Measurements from ENCODE around the gene SFI1. TPM values are rescaled to one million over a fixed set of nuclear protein-coding genes. Genes with fewer than 3 reads are reported as not detected.

SFI1 gene
- total RNA-seq, 6 donors from 2014 or later, result 21.0 to 166 (median 51.7) TPM

DNA sequence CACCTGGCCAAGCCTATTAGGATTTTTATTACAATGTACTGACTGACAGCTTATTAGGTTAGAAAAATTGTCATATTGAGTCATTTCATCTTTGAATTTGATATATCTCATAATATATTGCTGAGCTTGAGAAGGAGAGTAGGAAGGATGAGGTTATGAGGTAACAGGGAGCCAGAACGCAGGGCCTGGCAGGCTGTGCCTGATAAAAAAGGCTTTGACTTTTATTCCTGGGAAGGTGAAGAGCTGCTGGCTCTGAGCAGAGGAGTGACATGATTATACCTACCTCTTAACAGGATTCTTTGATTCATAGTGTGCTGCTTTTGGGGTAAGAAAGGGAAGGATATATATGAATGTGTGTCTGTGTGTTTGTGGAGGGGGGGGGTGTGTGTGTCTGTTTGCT lies 70.9 kb downstream of the SFI1 start:
- Histone ChIP-seq H3K27ac (no peak overlapping the region), H3K4me3 (no peak overlapping the region), H3K27me3 (no peaks in the 10 kb centered on the region), H3K4me1 (no peaks in the 10 kb centered on the region), H3K9me3 (no peaks in the 10 kb centered on the region), H3K36me3 (peaks cover 0 to 8% (median 0%) of the 10 kb centered on the region in 4 donors)
- WGBS, 2 donors, result 96 to 100% methylated on average over 1 of the region's 1 CpG
- TF ChIP-seq, protein P1, sequence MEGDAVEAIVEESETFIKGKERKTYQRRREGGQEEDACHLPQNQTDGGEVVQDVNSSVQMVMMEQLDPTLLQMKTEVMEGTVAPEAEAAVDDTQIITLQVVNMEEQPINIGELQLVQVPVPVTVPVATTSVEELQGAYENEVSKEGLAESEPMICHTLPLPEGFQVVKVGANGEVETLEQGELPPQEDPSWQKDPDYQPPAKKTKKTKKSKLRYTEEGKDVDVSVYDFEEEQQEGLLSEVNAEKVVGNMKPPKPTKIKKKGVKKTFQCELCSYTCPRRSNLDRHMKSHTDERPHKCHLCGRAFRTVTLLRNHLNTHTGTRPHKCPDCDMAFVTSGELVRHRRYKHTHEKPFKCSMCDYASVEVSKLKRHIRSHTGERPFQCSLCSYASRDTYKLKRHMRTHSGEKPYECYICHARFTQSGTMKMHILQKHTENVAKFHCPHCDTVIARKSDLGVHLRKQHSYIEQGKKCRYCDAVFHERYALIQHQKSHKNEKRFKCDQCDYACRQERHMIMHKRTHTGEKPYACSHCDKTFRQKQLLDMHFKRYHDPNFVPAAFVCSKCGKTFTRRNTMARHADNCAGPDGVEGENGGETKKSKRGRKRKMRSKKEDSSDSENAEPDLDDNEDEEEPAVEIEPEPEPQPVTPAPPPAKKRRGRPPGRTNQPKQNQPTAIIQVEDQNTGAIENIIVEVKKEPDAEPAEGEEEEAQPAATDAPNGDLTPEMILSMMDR (IDR thresholded peaks at IDR 0.05), result no peak
- TF ChIP-seq POLR2AphosphoS5 (IDR thresholded peaks at IDR 0.05) (no peak), EP300 (IDR thresholded peaks at IDR 0.05) (no peak), POLR2A (IDR thresholded peaks at IDR 0.05) (no peak)
- ATAC-seq (ENCODE audit: low FRiP score in 2 of 2) (no peak), DNase-seq (no peak)

DNA sequence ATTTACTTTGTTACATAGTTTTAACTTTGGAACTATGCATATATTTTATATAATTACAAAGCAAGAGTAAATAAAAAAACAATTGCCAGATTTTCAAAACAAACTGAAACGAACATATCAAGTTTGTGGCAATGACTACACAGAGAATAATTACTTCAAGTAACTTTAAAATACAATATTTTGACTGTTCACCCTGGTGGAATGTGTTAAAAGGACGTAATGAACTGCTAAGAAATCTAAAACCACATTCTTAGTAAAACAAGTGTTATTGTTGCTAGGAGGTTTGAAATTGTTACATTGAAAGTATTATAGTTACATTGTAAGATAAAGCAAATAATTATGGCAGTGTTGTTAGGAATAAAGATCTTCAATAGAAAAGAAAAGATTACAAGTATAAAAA lies 71.4 kb downstream of the SFI1 start:
- 84 to 88% methylated on average over 2 of the region's 2 CpGs for WGBS, 2 donors
- no peak overlapping the region for H3K4me3 ChIP-seq

DNA sequence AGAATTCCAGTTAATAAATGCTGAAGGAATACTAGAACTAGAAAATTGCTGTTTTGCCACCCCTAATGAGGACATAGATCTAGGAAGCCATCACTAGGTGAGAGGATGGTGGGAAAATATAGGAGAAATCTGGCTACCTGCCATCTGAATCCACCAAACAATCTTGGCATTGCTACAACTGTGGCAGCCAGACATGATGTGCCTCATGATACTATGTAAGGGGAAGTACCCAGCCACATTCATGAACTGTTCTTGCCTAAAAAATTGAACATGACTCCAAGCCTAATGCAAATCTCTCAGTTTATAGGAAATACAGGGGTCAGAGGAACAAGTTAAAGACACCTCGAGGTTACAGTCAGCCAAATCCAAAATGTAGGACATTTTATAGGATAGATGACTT lies 72.8 kb downstream of the SFI1 start:
- H3K27me3 ChIP-seq, result no peaks in the 10 kb centered on the region
- 90 to 95% methylated on average over 1 of the region's 1 CpG for WGBS, 2 donors
- TF ChIP-seq, protein P1 (IDR thresholded peaks at IDR 0.05), result no peak
- TF ChIP-seq EP300 (IDR thresholded peaks at IDR 0.05), result no peak
- no peak for TF ChIP-seq POLR2AphosphoS5 (IDR thresholded peaks at IDR 0.05)
- TF ChIP-seq POLR2A (IDR thresholded peaks at IDR 0.05), result no peak
- no peak for ATAC-seq (ENCODE audit: low FRiP score in 2 of 2)
- no peak for DNase-seq
- no peaks in the 10 kb centered on the region for H3K4me1 ChIP-seq
- H3K27ac ChIP-seq, result no peak overlapping the region
- no peak overlapping the region for H3K4me3 ChIP-seq
- no peaks in the 10 kb centered on the region for H3K9me3 ChIP-seq
- H3K36me3 ChIP-seq, result peaks cover 0 to 12% (median 8%) of the 10 kb centered on the region in 4 donors

More for the DNA sequence above, 71.4 kb downstream of the SFI1 start:
- no peaks in the 10 kb centered on the region for H3K4me1 ChIP-seq
- no peaks in the 10 kb centered on the region for H3K27me3 ChIP-seq
- TF ChIP-seq, protein P1 (IDR thresholded peaks at IDR 0.05), result no peak
- TF ChIP-seq EP300 (IDR thresholded peaks at IDR 0.05) (no peak), POLR2AphosphoS5 (IDR thresholded peaks at IDR 0.05) (no peak)
- DNase-seq, result no peak
- ATAC-seq (ENCODE audit: low FRiP score in 2 of 2), result no peak
- no peaks in the 10 kb centered on the region for H3K9me3 ChIP-seq
- H3K27ac ChIP-seq, result no peak overlapping the region
- peaks cover 0 to 7% (median under 1%) of the 10 kb centered on the region in 4 donors for H3K36me3 ChIP-seq

DNA sequence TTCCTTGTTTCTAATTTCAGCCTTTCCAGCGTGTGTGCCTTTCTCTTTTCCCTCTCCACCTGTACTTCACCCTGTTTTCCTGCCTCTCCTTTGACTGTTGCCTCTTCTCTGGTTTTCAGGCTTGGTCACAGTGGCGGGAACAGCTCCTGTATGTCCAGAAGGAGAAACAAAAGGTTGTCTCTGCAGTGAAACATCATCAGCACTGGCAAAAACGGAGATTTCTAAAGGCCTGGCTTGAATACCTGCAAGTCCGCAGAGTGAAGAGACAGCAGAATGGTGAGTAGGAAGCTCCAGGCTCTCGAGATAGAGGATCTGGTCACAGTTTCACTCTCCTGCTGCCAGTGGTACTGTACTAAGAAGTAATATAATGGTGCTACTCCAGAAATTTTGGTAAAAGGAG lies 76.6 kb downstream of the SFI1 start:
- no peaks in the 10 kb centered on the region for H3K27me3 ChIP-seq
- DNase-seq (no peak), ATAC-seq (ENCODE audit: low FRiP score in 2 of 2) (no peak)
- no peaks in the 10 kb centered on the region for H3K4me1 ChIP-seq
- TF ChIP-seq, protein P1 (IDR thresholded peaks at IDR 0.05), result no peak
- no peak for TF ChIP-seq POLR2AphosphoS5 (IDR thresholded peaks at IDR 0.05)
- no peak for TF ChIP-seq EP300 (IDR thresholded peaks at IDR 0.05)
- TF ChIP-seq POLR2A (IDR thresholded peaks at IDR 0.05), result no peak
- WGBS, 2 donors, result 87 to 88% methylated on average over 5 of the region's 5 CpGs
- no peak overlapping the region for H3K4me3 ChIP-seq
- peaks cover 0 to 42% (median 18%) of the 10 kb centered on the region in 4 donors for H3K36me3 ChIP-seq
- H3K9me3 ChIP-seq, result no peaks in the 10 kb centered on the region
- H3K27ac ChIP-seq, result no peak overlapping the region

DNA sequence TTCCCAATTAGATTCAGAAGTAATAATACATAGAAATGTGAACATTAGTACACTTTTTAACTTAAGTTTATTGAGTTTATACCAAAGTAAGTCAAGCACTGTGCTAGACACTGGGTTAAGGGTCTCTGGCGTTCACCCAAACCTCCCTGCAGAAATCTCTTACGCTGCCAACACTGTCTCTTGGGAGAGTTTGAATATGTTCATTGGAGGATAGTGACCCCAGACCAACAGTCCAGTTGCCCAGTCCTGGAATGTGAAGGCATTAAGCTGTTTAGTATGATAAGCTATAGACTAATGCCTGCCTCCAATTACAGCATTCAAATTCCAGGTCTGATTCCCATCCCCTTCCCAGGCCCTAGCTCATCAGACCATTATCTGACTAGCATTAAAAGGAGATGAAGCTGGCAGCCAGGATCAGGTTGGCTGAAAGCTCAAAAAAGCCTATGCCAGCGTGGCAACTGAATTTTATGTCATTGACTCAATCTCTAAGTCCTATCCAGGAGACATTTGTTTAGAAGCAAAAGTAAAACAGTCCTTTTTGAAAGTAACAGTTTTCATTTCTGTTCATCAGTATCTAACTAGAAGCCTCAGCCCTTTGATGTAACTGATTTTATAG lies 77.8 kb downstream of the SFI1 start:
- DNase-seq (no peak), ATAC-seq (ENCODE audit: low FRiP score in 2 of 2) (no peak)
- Histone ChIP-seq H3K27me3 (no peaks in the 10 kb centered on the region), H3K4me1 (no peaks in the 10 kb centered on the region), H3K9me3 (no peaks in the 10 kb centered on the region), H3K4me3 (no peak overlapping the region), H3K27ac (no peak overlapping the region), H3K36me3 (peaks cover 0 to 50% (median 24%) of the 10 kb centered on the region in 4 donors)
- WGBS, 2 donors, result 79 to 88% methylated on average over 3 of the region's 3 CpGs
- TF ChIP-seq POLR2A (IDR thresholded peaks at IDR 0.05) (no peak), EP300 (IDR thresholded peaks at IDR 0.05) (no peak), POLR2AphosphoS5 (IDR thresholded peaks at IDR 0.05) (no peak)
- TF ChIP-seq, protein P1 (IDR thresholded peaks at IDR 0.05), result no peak
